Esophagus (tissue), 2 donors: Measurements from ENCODE around the gene MSANTD7. TPM values are rescaled to one million over a fixed set of nuclear protein-coding genes. Genes with fewer than 3 reads are reported as not detected.

Experiments
- H3K27ac ChIP-seq, 2 donors: one replicate each; pipeline ENCODE4 v1.5.1; 2013; ENCODE audit warnings: low read depth in 2 of 2, mild to moderate bottlenecking in 2 of 2, inconsistent platforms in 1 of 2, low read length in 1 of 2, moderate library complexity in 1 of 2
- H3K27me3 ChIP-seq, 2 donors: one replicate each; pipeline ENCODE4 v1.6.1; 2013; ENCODE audit warnings: low read length in 2 of 2, control low read depth in 1 of 2, mild to moderate bottlenecking in 1 of 2; ENCODE audit not compliant: insufficient read depth in 2 of 2, control insufficient read depth in 1 of 2
- H3K36me3 ChIP-seq, 2 donors: one replicate each; pipeline ENCODE4 v1.6.1; 2013; ENCODE audit warnings: low read length in 1 of 2; ENCODE audit not compliant: control insufficient read depth in 2 of 2, insufficient read depth in 2 of 2
- H3K4me1 ChIP-seq, 2 donors: one replicate each; pipeline ENCODE4 v1.6.1; 2013; ENCODE audit warnings: low read length in 1 of 2; ENCODE audit not compliant: control insufficient read depth in 2 of 2, insufficient read depth in 2 of 2
- H3K4me3 ChIP-seq, 2 donors: one replicate each; pipeline ENCODE4 v1.5.1; 2013; ENCODE audit warnings: low read length in 2 of 2, mild to moderate bottlenecking in 2 of 2, low read depth in 1 of 2, moderate library complexity in 1 of 2
- H3K9me3 ChIP-seq, 2 donors: one replicate each; pipeline ENCODE4 v1.6.1; 2013; ENCODE audit warnings: mild to moderate bottlenecking in 2 of 2, low read depth in 1 of 2, low read length in 1 of 2, moderate library complexity in 1 of 2; ENCODE audit not compliant: control insufficient read depth in 2 of 2, insufficient read depth in 1 of 2
- WGBS, 2 donors: extraction: QIAGEN DNeasy Blood & Tissue Kit; methylation state at CpG; one replicate each; pipeline ENCODE4 v1.1.7; 2013; 5-methylcytosine and 5-hydroxymethylcytosine counted together
- polyA plus RNA-seq, 2 donors: library from polyadenylated mRNA; stranded (reverse); fragments of 200-250 nt; gene quantifications; one replicate each; pipeline ENCODE4 v1.2.3, GENCODE V29; 2013
- donor health status: healthy with polysubstance abuse.
- donor health status: Bipolar disorder and iron deficiency.

MSANTD7 gene
- polyA plus RNA-seq, 2 donors: 2.9 to 3.6 TPM

- no peaks in the 10 kb centered on the region for H3K36me3 ChIP-seq
Observed at GRCh38 chr10:14879124-14879927, 41.2 kb downstream of the MSANTD7 start.

GRCh38 chr10:14879928-14880193, 41.8 kb downstream of the MSANTD7 start:
- H3K27ac ChIP-seq: no peak overlapping the region
- H3K36me3 ChIP-seq: no peaks in the 10 kb centered on the region
- H3K27me3 ChIP-seq: no peaks in the 10 kb centered on the region
- peak overlapping the region in 1 of 2 donors; percentile 88 for H3K4me3 ChIP-seq
- 1 to 4% methylated on average over 5 of the region's 5 CpGs for WGBS, 2 donors
- H3K9me3 ChIP-seq: no peaks in the 10 kb centered on the region
- no peaks in the 10 kb centered on the region for H3K4me1 ChIP-seq

More at GRCh38 chr10:14879124-14879927, 41.2 kb downstream of the MSANTD7 start:
- no peaks in the 10 kb centered on the region for H3K27me3 ChIP-seq
- WGBS, 2 donors: 1% methylated on average over 55 to 60 of the region's 60 CpGs
- peak overlapping the region; percentile 96 to 97 for H3K27ac ChIP-seq
- peak overlapping the region; percentile 88 to 98 for H3K4me3 ChIP-seq
- H3K4me1 ChIP-seq: no peaks in the 10 kb centered on the region
- no peaks in the 10 kb centered on the region for H3K9me3 ChIP-seq

GRCh38 chr10:14880229-14880628, 42.1 kb downstream of the MSANTD7 start:
- peak overlapping the region in 1 of 2 donors; percentile 88 for H3K4me3 ChIP-seq
- no peaks in the 10 kb centered on the region for H3K4me1 ChIP-seq
- H3K9me3 ChIP-seq: no peaks in the 10 kb centered on the region
- H3K27ac ChIP-seq: no peak overlapping the region
- no peaks in the 10 kb centered on the region for H3K27me3 ChIP-seq
- H3K36me3 ChIP-seq: no peaks in the 10 kb centered on the region
- 52 to 58% methylated on average over 7 of the region's 7 CpGs for WGBS, 2 donors

- no peaks in the 10 kb centered on the region for H3K36me3 ChIP-seq
- no peak overlapping the region for H3K27ac ChIP-seq
- no peaks in the 10 kb centered on the region for H3K27me3 ChIP-seq
- H3K4me1 ChIP-seq: no peaks in the 10 kb centered on the region
- 92 to 94% methylated on average over 3 of the region's 3 CpGs for WGBS, 2 donors
- no peak overlapping the region for H3K4me3 ChIP-seq
- no peaks in the 10 kb centered on the region for H3K9me3 ChIP-seq
Observed at GRCh38 chr10:14884082-14884481, 46.0 kb downstream of the MSANTD7 start.

Other genes starting within 250 kb of the MSANTD7 start
- 10 to 100 TPM in 1 of 2 donors, 1 to 10 TPM in 1; 9.0 to 24.2 TPM for gene FAM107B, start 63.4 kb upstream of the MSANTD7 start, polyA plus RNA-seq
- gene CDNF, start 269 bp upstream of the MSANTD7 start, polyA plus RNA-seq: under 1 TPM; 0.64 to 0.81 TPM
- 10 to 100 TPM in 1 of 2 donors, 1 to 10 TPM in 1; 8.8 to 13.4 TPM for gene HSPA14, start within 50 bp of the MSANTD7 start, polyA plus RNA-seq
- gene SUV39H2, start 40.6 kb downstream of the MSANTD7 start, polyA plus RNA-seq: 1 to 10 TPM; 1.8 to 4.5 TPM
- 1 to 10 TPM; 5.7 to 6.5 TPM for gene DCLRE1C, start 115.8 kb downstream of the MSANTD7 start, polyA plus RNA-seq
- gene MEIG1, start 121.1 kb downstream of the MSANTD7 start, polyA plus RNA-seq: under 1 TPM in 1 of 2 donors, not detected in 1; 0.16 TPM
- gene OLAH, start 205.6 kb downstream of the MSANTD7 start, polyA plus RNA-seq: 1 to 10 TPM in 1 of 2 donors, under 1 TPM in 1; 0.31 to 6.9 TPM